Heart right ventricle (tissue), 16 donors: ENCODE measurements around the gene MLYCD. TPM values are rescaled to one million over a fixed set of nuclear protein-coding genes. Genes with fewer than 3 reads are reported as not detected.

ENCODE experiments used
- ATAC-seq, 8 donors: fragments of 200-7000 bp; cut with Tn5 transposase; one replicate each; pipeline ENCODE4 v1.9.1; 2020; ENCODE audit warnings: mild to moderate bottlenecking in 8 of 8, moderate library complexity in 8 of 8, moderate number of reproducible peaks in 1 of 8
- DNase-seq, 2 donors: peaks; one replicate each; pipeline ENCODE4 v3.0.0-alpha.2; 2020
- H3K27ac ChIP-seq, 10 donors: fragments of 200-600 bp; sonication (generic) in 2 of 10; one replicate each; pipeline versions ENCODE4 v1.5.0 to v1.8.0; 2020 to 2022; ENCODE audit warnings: mild to moderate bottlenecking in 3 of 10
- H3K27me3 ChIP-seq, 7 donors: fragments of 200-600 bp; one replicate each; pipeline ENCODE4 v1.8.0; 2021 to 2022; ENCODE audit warnings: mild to moderate bottlenecking in 2 of 7
- H3K36me3 ChIP-seq, 9 donors: fragments of 200-600 bp; sonication (generic) in 1 of 9; one replicate each; pipeline versions ENCODE4 v1.5.0 to v1.8.0; 2020 to 2022; ENCODE audit warnings: mild to moderate bottlenecking in 2 of 9
- H3K4me1 ChIP-seq, 9 donors: fragments of 200-600 bp; sonication (generic) in 1 of 9; one replicate each; pipeline versions ENCODE4 v1.5.0 to v1.8.0; 2020 to 2022; ENCODE audit warnings: mild to moderate bottlenecking in 4 of 9
- H3K4me3 ChIP-seq, 10 donors: fragments of 200-600 bp; sonication (generic) in 2 of 10; one replicate each; pipeline versions ENCODE4 v1.5.0 to v1.8.0; 2020 to 2022; ENCODE audit warnings: mild to moderate bottlenecking in 7 of 10, moderate library complexity in 2 of 10
- H3K9me3 ChIP-seq, 11 donors: fragments of 200-600 bp in 10 of 11; sonication (generic) in 2 of 11; one replicate each; pipeline versions ENCODE4 v1.5.0 to v1.8.0; 2013 to 2022; ENCODE audit warnings: mild to moderate bottlenecking in 2 of 11, control low read depth in 1 of 11, moderate library complexity in 1 of 11
- WGBS, 2 donors: extraction: QIAGEN DNeasy Blood & Tissue Kit; methylation state at CpG; one replicate each; pipeline ENCODE4 v1.1.7; 2013; ENCODE audit warnings: inconsistent platforms in 1 of 2; 5-methylcytosine and 5-hydroxymethylcytosine counted together
- intact Hi-C, 10 donors: fragments of 100-400 bp; cut with DNase I; formaldehyde crosslinking; loops; one replicate each; pipeline versions ENCODE4 v1.11.1 to v1.14.2; 2022
- polyA plus RNA-seq, 2 donors: library from polyadenylated mRNA; stranded (reverse); fragments of 200-250 nt; gene quantifications; one replicate each; pipeline ENCODE4 v1.2.3, GENCODE V29; 2013
- total RNA-seq, 10 donors: library from RNA; stranded (reverse); fragmentation: NEBNext Ultra II Directional in 3 of 10; extraction: Animal tissue kit (Norgen Biotek cat#: 25700) in 3 of 10; gene quantifications; one replicate each; pipeline versions ENCODE4 v1.2.1 to v1.2.4, GENCODE V29; 2021 to 2023
- TF ChIP-seq, protein P1 (sequence below), 9 donors: fragments of 200-600 bp; sonication (generic) in 2 of 9; IDR thresholded peaks; one replicate each; pipeline versions ENCODE4 v1.5.0 to v1.8.0; 2021 to 2022; ENCODE audit warnings: antibody characterized with exemption in 9 of 9, mild to moderate bottlenecking in 5 of 9, moderate library complexity in 1 of 9
- donor health status: Arrhythmogenic right ventricular cardiomyopathy.
- donor health status: ischemic (EF 13 %, LVEDD 7.1; RV severe dilation, severe dysfunction).
- donor health status: healthy with polysubstance abuse.
- donor health status: DM: no; HTN: yes; CAD: no.
- donor health status: DM: no; HTN: no; CAD: no.
- donor health status: ischemic (EF 25% LVEDD 6.9; RV normal size, moderate dysfunction).
- donor health status: ischemic (EF 25% LVEDD 5.7; RV mildly dilated, moderate dysfunction).
- donor health status: healthy.
- donor health status: DM: yes; HTN: yes; CAD: no.
- donor health status: Ischemic cardiomyopathy.
- donor health status: ischemic (EF 35%, LVEDD 5.7; RV mildly dilated, moderate dysfunction).
- donor health status: nonischemic (EF 11% LVEDD 7.7; RV severe dilation, severe dysfunction).
- donor health status: DM: yes; HTN: yes; CAD: no.
- donor health status: PGD.
- donor health status: ischemic (EF 29% LVEDD 5.4; RV normal size, mild dysfunction).
- donor health status: nonischemic (EF 23%, LVEDD 6.1; RV moderate dilation, normal function).

The MLYCD gene
- total and polyA plus RNA-seq, 12 donors, result 13.5 to 58.0 (median 38.6) TPM

GRCh38 chr16:83971165-83972130 is 72.5 kb downstream of the MLYCD start:
- Histone ChIP-seq H3K36me3 (peaks cover 0 to 1% (median 0%) of the 10 kb centered on the region in 9 donors), H3K27ac (no peak overlapping the region), H3K9me3 (no peaks in the 10 kb centered on the region), H3K4me1 (no peaks in the 10 kb centered on the region), H3K27me3 (peaks cover 0 to 24% (median 8%) of the 10 kb centered on the region in 7 donors), H3K4me3 (no peak overlapping the region)
- TF ChIP-seq, protein P1, sequence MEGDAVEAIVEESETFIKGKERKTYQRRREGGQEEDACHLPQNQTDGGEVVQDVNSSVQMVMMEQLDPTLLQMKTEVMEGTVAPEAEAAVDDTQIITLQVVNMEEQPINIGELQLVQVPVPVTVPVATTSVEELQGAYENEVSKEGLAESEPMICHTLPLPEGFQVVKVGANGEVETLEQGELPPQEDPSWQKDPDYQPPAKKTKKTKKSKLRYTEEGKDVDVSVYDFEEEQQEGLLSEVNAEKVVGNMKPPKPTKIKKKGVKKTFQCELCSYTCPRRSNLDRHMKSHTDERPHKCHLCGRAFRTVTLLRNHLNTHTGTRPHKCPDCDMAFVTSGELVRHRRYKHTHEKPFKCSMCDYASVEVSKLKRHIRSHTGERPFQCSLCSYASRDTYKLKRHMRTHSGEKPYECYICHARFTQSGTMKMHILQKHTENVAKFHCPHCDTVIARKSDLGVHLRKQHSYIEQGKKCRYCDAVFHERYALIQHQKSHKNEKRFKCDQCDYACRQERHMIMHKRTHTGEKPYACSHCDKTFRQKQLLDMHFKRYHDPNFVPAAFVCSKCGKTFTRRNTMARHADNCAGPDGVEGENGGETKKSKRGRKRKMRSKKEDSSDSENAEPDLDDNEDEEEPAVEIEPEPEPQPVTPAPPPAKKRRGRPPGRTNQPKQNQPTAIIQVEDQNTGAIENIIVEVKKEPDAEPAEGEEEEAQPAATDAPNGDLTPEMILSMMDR (IDR thresholded peaks at IDR 0.05), result no peak
- ATAC-seq (no peak), DNase-seq (no peak)
- intact Hi-C loops, result loop anchor here in 2 of 10 donors (5.0 to 10.0 kb wide), 2 partner anchors 73 to 86 kb away; partner anchors contain the start of gene SLC38A8 (in 1 of the 2)
- 75 to 80% methylated on average over 27 of the region's 27 CpGs for WGBS, 2 donors

DNA sequence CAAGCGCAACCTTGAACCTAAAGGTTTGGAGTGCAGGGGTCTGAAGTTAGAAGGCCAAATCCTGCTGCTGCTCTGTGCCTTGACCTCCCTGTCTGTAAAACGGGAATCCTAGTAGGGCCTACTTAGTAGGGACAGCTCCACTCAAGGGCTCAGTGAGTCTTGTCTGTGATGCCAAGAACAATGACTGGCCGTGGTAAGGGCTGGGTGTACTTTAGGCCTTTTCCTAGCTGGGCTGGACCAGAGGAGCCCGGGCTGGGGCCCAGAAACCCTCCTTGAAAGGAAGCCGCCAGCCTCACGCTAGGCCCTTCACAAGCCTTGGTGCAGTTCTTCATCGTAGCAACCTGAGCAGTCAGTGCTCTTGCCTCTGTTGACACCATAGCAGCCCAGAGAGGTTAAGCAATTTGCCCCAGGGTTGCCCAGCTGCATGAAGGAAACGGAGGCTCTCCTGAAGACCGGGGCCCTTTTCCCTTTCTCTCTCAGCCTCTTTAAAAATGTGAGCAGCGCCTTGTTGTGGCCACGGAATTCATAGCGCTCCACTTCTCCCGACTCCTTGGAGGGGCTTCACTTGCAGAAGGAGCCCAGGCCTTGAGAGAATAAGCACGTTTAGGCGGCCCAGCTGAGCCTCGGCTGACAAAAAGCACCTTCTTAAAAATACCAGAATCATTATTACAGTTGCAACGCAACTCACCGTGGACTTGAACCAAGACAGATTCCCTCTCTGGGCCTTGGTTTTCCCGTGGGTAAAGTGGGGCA is 73.5 kb downstream of the MLYCD start:
- intact Hi-C loops, result loop anchor here in 2 of 10 donors (5.0 to 10.0 kb wide), 2 partner anchors 72 to 85 kb away; partner anchors contain the start of gene SLC38A8 (in 1 of the 2)
- Histone ChIP-seq H3K4me3 (no peak overlapping the region), H3K36me3 (no peaks in the 10 kb centered on the region), H3K4me1 (no peaks in the 10 kb centered on the region), H3K27ac (no peak overlapping the region), H3K27me3 (peaks cover 0 to 24% (median 8%) of the 10 kb centered on the region in 7 donors), H3K9me3 (peaks cover 0 to under 1% (median 0%) of the 10 kb centered on the region in 11 donors)
- no peak for ATAC-seq
- TF ChIP-seq, protein P1 (IDR thresholded peaks at IDR 0.05), result no peak
- 85% methylated on average over 19 of the region's 19 CpGs for WGBS, 2 donors
- DNase-seq, result no peak

DNA sequence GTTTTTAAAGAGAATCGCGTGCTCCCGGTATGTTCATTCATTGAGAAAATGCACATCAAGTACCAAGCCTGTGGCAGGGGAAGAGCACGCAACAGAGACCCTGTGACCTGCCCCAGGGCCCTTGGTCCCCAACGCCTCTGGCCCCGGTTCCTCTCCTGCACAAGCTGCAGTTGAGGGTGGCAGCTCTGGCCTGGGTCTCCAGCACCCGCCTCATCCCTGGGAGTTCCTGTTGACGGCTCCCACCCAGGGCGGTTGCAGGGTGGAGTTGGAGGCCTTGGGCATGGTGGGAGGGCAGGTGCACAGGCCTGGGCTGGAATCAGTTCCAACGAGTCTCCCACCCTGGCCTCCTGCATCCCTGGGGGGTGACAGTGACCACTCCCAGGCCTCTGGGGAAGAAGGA is 74.2 kb downstream of the MLYCD start:
- peaks cover 0 to 20% (median 8%) of the 10 kb centered on the region in 7 donors for H3K27me3 ChIP-seq
- DNase-seq (no peak), ATAC-seq (no peak)
- 85 to 88% methylated on average over 10 of the region's 10 CpGs for WGBS, 2 donors
- H3K4me3 ChIP-seq, result no peak overlapping the region
- no peaks in the 10 kb centered on the region for H3K4me1 ChIP-seq
- no peaks in the 10 kb centered on the region for H3K36me3 ChIP-seq
- intact Hi-C loops, result loop anchor here in 2 of 10 donors (5.0 to 10.0 kb wide), 2 partner anchors 72 to 84 kb away; partner anchors contain the start of gene SLC38A8 (in 1 of the 2)
- peaks cover 0 to 7% (median under 1%) of the 10 kb centered on the region in 11 donors for H3K9me3 ChIP-seq
- H3K27ac ChIP-seq, result no peak overlapping the region
- TF ChIP-seq, protein P1 (IDR thresholded peaks at IDR 0.05), result no peak
